HCT116 (cell line): Measurements from ENCODE around the gene SLC35B2.

Experiments
- CEBPB ChIP-seq: IDR thresholded peaks from 2 replicates; pipeline ENCODE4 v1.6.1; 2012; ENCODE audit warnings: low read depth
- CTCF ChIP-seq, 3 experiments: fragments of 200-600 bp in 1 of 3; sonication (generic) in 1 of 3; IDR thresholded peaks in 2 of 3; conservative IDR thresholded peaks in 1 of 3; 2 replicates each; pipeline ENCODE4 v1.5.1; 2012 to 2017; ENCODE audit warnings: low read depth in 2 of 3, low read length in 2 of 3, antibody characterized with exemption in 1 of 3, borderline replicate concordance in 1 of 3, control low read depth in 1 of 3, mild to moderate bottlenecking in 1 of 3, mixed read lengths in 1 of 3, mixed run types in 1 of 3, moderate library complexity in 1 of 3; ENCODE audit not compliant: insufficient read depth in 1 of 3
- EZH2 ChIP-seq: fragments of 200-600 bp; sonication (generic); IDR thresholded peaks from 2 replicates; pipeline ENCODE4 v1.6.1; 2017; ENCODE audit warnings: antibody characterized with exemption, mixed run types
- EZH2phosphoT487 ChIP-seq: fragments of 200-600 bp; IDR thresholded peaks from 2 replicates; pipeline ENCODE4 v1.6.1; 2018; ENCODE audit warnings: antibody characterized with exemption, borderline replicate concordance
- JUND ChIP-seq: IDR thresholded peaks from 2 replicates; pipeline ENCODE4 v1.6.1; 2012
- POLR2A ChIP-seq: IDR thresholded peaks from 2 replicates; pipeline ENCODE4 v1.7.0; 2011; ENCODE audit warnings: borderline replicate concordance; ENCODE audit not compliant: insufficient read depth, insufficient read length; ENCODE audit errors: extremely low read depth
- POLR2AphosphoS5 ChIP-seq: IDR thresholded peaks from 2 replicates; pipeline ENCODE4 v1.6.1; 2011; ENCODE audit warnings: mild to moderate bottlenecking, low read depth, low read length, moderate library complexity
- REST ChIP-seq: IDR thresholded peaks from 2 replicates; pipeline ENCODE4 v1.6.1; 2012; ENCODE audit warnings: low read depth
- SP1 ChIP-seq: IDR thresholded peaks from 2 replicates; pipeline ENCODE4 v1.6.1; 2012; ENCODE audit warnings: low read depth
- TCF7L2 ChIP-seq: IDR thresholded peaks from 2 replicates; pipeline ENCODE4 v1.7.0; 2011; ENCODE audit warnings: borderline replicate concordance, inconsistent platforms; ENCODE audit not compliant: insufficient read depth, insufficient read length; ENCODE audit errors: extremely low read depth
- YY1 ChIP-seq: IDR thresholded peaks from 2 replicates; pipeline ENCODE4 v1.6.1; 2011; ENCODE audit warnings: low read length, low read depth, moderate library complexity, mild to moderate bottlenecking; ENCODE audit not compliant: insufficient replicate concordance; ENCODE audit errors: extremely low read depth

- TF ChIP-seq SP1 (no peak), POLR2A (no peak), CTCF (IDR thresholded peaks at IDR 0.05 in 2 of 3, conservative IDR thresholded peaks at IDR 0.05 in 1 of 3; ENCODE audit: borderline replicate concordance in 1 of 3, insufficient read depth in 1 of 3, low read depth in 2 of 3, low read length in 2 of 3) (no peak), EZH2 (no peak), TCF7L2 (no peak), REST (no peak), POLR2AphosphoS5 (no peak), CEBPB (no peak), YY1 (no peak), JUND (no peak), EZH2phosphoT487 (no peak)
These were observed 30.8 kb downstream of the SLC35B2 start for GRCh38 chr6:44226368-44227147.
